ENCODE results near the gene MYCBPAP. TPM values are rescaled to one million over a fixed set of nuclear protein-coding genes. Genes with fewer than 3 reads are reported as not detected.

Gene MYCBPAP
- total RNA-seq, 1 experiment from 2014 or later, result not detected

DNA sequence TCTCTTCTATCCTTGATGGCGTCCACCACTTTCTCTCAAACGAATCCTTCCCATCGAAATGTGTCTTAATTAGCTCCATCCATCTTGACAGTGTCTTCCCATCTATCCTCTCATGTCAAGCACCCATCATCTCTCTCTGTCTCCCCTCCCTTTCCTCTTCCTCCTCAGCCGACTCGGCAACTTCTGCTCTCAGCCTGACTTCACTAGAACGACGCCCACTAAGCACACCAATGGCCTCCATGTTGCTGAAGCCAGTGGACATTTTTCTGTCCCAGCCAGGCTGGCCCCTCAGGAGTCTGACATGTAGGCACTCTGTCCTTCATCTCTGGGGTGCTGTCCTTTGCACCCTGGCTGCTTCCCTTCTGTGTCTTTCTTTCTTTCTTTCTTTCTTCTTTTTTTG is 36.3 kb downstream of the MYCBPAP start:
- ChIA-PET CTCF (interaction anchor here (1.0 kb wide), 1 partner anchor 151 kb away, joined by 3 read pairs; no protein-coding TSS in a partner anchor), POLR2A (no interaction called here), RAD21 (ENCODE audit: low non-redundant PET in 1 of 2, low total read pairs in 2 of 2, uncharacterized antibody in 2 of 2, unreplicated experiment in 2 of 2) (no interaction called here)
- Histone ChIP-seq H2AFZ (ENCODE audit: low read depth, low read length, poor library complexity, severe bottlenecking) (no peak overlapping the region), H3K9me3 (ENCODE audit: control insufficient read depth in 1 of 2, insufficient read depth in 1 of 2, low read depth in 1 of 2, low read length in 2 of 2) (no peaks in the 10 kb centered on the region), H3K9me2 (ENCODE audit: insufficient read depth) (no peaks in the 10 kb centered on the region), H3K27me3 (ENCODE audit: insufficient read depth, low read length) (no peaks in the 10 kb centered on the region), H3K79me2 (ENCODE audit: insufficient read depth, low read length) (no peaks in the 10 kb centered on the region; the same call in 1 of the 2 replicates), H4K20me1 (ENCODE audit: insufficient read depth) (no peaks in the 10 kb centered on the region), H3K4me1 (ENCODE audit: control insufficient read depth in 1 of 2, insufficient read depth in 2 of 2, low read length in 2 of 2) (peaks cover 48 to 79% of the 10 kb centered on the region in 2 experiments), H3K4me3 (replicated peaks in 1 of 2; ENCODE audit: low read depth in 1 of 2, low read length in 2 of 2) (no peak overlapping the region), H3K36me3 (ENCODE audit: control insufficient read depth in 1 of 2, insufficient read depth in 2 of 2, low read length in 2 of 2) (no peaks in the 10 kb centered on the region), H3K27ac (ENCODE audit: low read depth, low read length) (no peak overlapping the region), H3K9ac (ENCODE audit: low read length) (no peak overlapping the region), H3K4me2 (ENCODE audit: low read length) (no peak overlapping the region)
- no TSS peak for BruUV-seq (replicated peaks)
- TF ChIP-seq EGR1 (IDR thresholded peaks at IDR 0.05; ENCODE audit: low read depth) (no peak), POLR2A (IDR thresholded peaks at IDR 0.05; ENCODE audit: borderline replicate concordance, extremely low read depth, insufficient read depth, insufficient read length) (no peak), ELF1 (IDR thresholded peaks at IDR 0.05; ENCODE audit: borderline replicate concordance, low read depth) (no peak), SIN3A (IDR thresholded peaks at IDR 0.05; ENCODE audit: low read depth) (no peak), POLR2AphosphoS5 (IDR thresholded peaks at IDR 0.05; ENCODE audit: low read depth, low read length) (no peak), RAD21 (IDR thresholded peaks at IDR 0.05; ENCODE audit: low read depth) (no peak), FOSL1 (IDR thresholded peaks at IDR 0.05; ENCODE audit: low read depth) (no peak), ZNF274 (IDR thresholded peaks at IDR 0.05; ENCODE audit: low read depth, low read length) (no peak), TCF7L2 (IDR thresholded peaks at IDR 0.05; ENCODE audit: borderline replicate concordance, extremely low read depth, insufficient read depth, insufficient read length) (no peak), EZH2phosphoT487 (IDR thresholded peaks at IDR 0.05; ENCODE audit: borderline replicate concordance) (no peak), EZH2 (IDR thresholded peaks at IDR 0.05) (no peak), SP1 (IDR thresholded peaks at IDR 0.05; ENCODE audit: low read depth) (no peak), CBX3 (IDR thresholded peaks at IDR 0.05; ENCODE audit: low read depth) (no peak), CEBPB (IDR thresholded peaks at IDR 0.05; ENCODE audit: low read depth) (no peak)
- TF ChIP-seq, protein P1, sequence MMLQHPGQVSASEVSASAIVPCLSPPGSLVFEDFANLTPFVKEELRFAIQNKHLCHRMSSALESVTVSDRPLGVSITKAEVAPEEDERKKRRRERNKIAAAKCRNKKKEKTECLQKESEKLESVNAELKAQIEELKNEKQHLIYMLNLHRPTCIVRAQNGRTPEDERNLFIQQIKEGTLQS (IDR thresholded peaks at IDR 0.05), result no peak
- TF ChIP-seq, protein P2, sequence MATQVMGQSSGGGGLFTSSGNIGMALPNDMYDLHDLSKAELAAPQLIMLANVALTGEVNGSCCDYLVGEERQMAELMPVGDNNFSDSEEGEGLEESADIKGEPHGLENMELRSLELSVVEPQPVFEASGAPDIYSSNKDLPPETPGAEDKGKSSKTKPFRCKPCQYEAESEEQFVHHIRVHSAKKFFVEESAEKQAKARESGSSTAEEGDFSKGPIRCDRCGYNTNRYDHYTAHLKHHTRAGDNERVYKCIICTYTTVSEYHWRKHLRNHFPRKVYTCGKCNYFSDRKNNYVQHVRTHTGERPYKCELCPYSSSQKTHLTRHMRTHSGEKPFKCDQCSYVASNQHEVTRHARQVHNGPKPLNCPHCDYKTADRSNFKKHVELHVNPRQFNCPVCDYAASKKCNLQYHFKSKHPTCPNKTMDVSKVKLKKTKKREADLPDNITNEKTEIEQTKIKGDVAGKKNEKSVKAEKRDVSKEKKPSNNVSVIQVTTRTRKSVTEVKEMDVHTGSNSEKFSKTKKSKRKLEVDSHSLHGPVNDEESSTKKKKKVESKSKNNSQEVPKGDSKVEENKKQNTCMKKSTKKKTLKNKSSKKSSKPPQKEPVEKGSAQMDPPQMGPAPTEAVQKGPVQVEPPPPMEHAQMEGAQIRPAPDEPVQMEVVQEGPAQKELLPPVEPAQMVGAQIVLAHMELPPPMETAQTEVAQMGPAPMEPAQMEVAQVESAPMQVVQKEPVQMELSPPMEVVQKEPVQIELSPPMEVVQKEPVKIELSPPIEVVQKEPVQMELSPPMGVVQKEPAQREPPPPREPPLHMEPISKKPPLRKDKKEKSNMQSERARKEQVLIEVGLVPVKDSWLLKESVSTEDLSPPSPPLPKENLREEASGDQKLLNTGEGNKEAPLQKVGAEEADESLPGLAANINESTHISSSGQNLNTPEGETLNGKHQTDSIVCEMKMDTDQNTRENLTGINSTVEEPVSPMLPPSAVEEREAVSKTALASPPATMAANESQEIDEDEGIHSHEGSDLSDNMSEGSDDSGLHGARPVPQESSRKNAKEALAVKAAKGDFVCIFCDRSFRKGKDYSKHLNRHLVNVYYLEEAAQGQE (IDR thresholded peaks at IDR 0.05; ENCODE audit: low read depth), result no peak
- TF ChIP-seq, protein P3, sequence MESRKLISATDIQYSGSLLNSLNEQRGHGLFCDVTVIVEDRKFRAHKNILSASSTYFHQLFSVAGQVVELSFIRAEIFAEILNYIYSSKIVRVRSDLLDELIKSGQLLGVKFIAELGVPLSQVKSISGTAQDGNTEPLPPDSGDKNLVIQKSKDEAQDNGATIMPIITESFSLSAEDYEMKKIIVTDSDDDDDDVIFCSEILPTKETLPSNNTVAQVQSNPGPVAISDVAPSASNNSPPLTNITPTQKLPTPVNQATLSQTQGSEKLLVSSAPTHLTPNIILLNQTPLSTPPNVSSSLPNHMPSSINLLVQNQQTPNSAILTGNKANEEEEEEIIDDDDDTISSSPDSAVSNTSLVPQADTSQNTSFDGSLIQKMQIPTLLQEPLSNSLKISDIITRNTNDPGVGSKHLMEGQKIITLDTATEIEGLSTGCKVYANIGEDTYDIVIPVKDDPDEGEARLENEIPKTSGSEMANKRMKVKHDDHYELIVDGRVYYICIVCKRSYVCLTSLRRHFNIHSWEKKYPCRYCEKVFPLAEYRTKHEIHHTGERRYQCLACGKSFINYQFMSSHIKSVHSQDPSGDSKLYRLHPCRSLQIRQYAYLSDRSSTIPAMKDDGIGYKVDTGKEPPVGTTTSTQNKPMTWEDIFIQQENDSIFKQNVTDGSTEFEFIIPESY (IDR thresholded peaks at IDR 0.05; ENCODE audit: extremely low read depth, insufficient replicate concordance, low read length), result no peak
- TF ChIP-seq, protein P4, sequence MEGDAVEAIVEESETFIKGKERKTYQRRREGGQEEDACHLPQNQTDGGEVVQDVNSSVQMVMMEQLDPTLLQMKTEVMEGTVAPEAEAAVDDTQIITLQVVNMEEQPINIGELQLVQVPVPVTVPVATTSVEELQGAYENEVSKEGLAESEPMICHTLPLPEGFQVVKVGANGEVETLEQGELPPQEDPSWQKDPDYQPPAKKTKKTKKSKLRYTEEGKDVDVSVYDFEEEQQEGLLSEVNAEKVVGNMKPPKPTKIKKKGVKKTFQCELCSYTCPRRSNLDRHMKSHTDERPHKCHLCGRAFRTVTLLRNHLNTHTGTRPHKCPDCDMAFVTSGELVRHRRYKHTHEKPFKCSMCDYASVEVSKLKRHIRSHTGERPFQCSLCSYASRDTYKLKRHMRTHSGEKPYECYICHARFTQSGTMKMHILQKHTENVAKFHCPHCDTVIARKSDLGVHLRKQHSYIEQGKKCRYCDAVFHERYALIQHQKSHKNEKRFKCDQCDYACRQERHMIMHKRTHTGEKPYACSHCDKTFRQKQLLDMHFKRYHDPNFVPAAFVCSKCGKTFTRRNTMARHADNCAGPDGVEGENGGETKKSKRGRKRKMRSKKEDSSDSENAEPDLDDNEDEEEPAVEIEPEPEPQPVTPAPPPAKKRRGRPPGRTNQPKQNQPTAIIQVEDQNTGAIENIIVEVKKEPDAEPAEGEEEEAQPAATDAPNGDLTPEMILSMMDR (IDR thresholded peaks at IDR 0.05 in 2 of 3, conservative IDR thresholded peaks at IDR 0.05 in 1 of 3; ENCODE audit: borderline replicate concordance in 1 of 3, insufficient read depth in 1 of 3, low read depth in 2 of 3, low read length in 2 of 3), result no peak
- no peak for DNase-seq (ENCODE audit: low read depth, low spot score)
- no peak for ATAC-seq
- intact Hi-C loops (cut with micrococcal nuclease), result loop anchor here (10.0 kb wide), 1 partner anchor 610 kb away; the partner anchor contains the start of gene NME1
